GM23248 (cell line): ENCODE measurements around the gene HSD11B1L.

Experiments used
- EZH2 ChIP-seq: fragments of 200-600 bp; sonication (generic); IDR thresholded peaks from 2 replicates; pipeline ENCODE4 v1.6.1; 2018; ENCODE audit warnings: antibody characterized with exemption, mild to moderate bottlenecking; ENCODE audit not compliant: insufficient read depth, poor library complexity, severe bottlenecking
- EZH2phosphoT487 ChIP-seq: fragments of 200-600 bp; sonication (generic); IDR thresholded peaks from 2 replicates; pipeline ENCODE4 v1.6.1; 2018; ENCODE audit warnings: antibody characterized with exemption, moderate library complexity, mild to moderate bottlenecking, low read depth; ENCODE audit not compliant: insufficient read depth

GRCh38 chr19:5664515-5664914 is 16.3 kb upstream of the HSD11B1L start:
- no peak for TF ChIP-seq EZH2
- TF ChIP-seq EZH2phosphoT487 = no peak
